ENCODE measurements around the gene BBS9. TPM values are rescaled to one million over a fixed set of nuclear protein-coding genes. Genes with fewer than 3 reads are reported as not detected.
A peak's percentile ranks its signal among the peaks of the same experiment; 100 is the strongest.

BBS9 gene
- total and polyA plus RNA-seq, 9 of the 15 experiments (the other 6 are each of a cell fraction or from before 2014, with no cell fraction given): 0.77 to 3.3 (median 2.4) TPM

DNA sequence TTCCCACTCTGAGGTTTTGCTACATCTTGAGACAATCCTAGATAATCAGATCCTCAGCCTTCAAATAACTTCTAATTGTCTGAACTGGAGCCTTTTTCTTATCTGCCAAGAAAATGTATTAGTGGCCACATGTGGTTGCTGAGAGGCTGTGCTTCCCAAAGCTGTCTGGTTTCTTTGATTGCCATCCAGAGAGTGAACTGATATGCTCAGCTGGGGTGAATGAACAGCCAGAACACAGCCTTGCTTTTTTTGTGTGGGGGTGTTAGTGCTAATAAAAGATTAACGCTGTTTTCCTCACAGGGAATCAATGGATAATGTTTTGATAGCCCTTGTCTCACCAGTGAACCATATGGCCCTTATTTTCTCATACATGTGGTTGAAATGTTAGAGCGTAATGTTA, 66.9 kb downstream of the BBS9 start:
- Histone ChIP-seq H3K4me2 (ENCODE audit: insufficient read depth, low read length) (no peak overlapping the region), H3K9me3 (replicated peaks; ENCODE audit: control insufficient read depth, insufficient read depth, low read depth, low read length) (0 out of 2 replicates have a peak, but pooled peaks cover 3% of the 10 kb centered on the region), H3K36me3 (ENCODE audit: control insufficient read depth, insufficient read depth, low read length) (no peaks in the 10 kb centered on the region), H4K20me1 (replicated peaks; ENCODE audit: control insufficient read depth, insufficient read depth, low read length) (no peaks in the 10 kb centered on the region), H3K4me1 (replicated peaks in 1 of 2; ENCODE audit: control insufficient read depth in 2 of 2, insufficient read depth in 2 of 2, low read length in 2 of 2) (no peaks in the 10 kb centered on the region), H3K27ac (ENCODE audit: extremely low read depth, low read depth, low read length) (no peak overlapping the region), H3K27me3 (ENCODE audit: control insufficient read depth in 2 of 2, insufficient read depth in 2 of 2, low read length in 2 of 2) (no peaks in the 10 kb centered on the region), H2AFZ (ENCODE audit: low read depth, low read length) (no peak overlapping the region), H3K9ac (ENCODE audit: insufficient read depth in 1 of 2, low read depth in 2 of 2, low read length in 2 of 2) (no peak overlapping the region), H3K9me1 (ENCODE audit: control insufficient read depth, insufficient read depth, low read length) (no peaks in the 10 kb centered on the region), H3K79me2 (ENCODE audit: control insufficient read depth, insufficient read depth, low read length) (no peaks in the 10 kb centered on the region), H3K4me3 (no peak overlapping the region)
- DNase-seq (ENCODE audit: extremely low read depth in 1 of 4, low spot score in 3 of 4) (no peak), FAIRE-seq (no peak), ATAC-seq (no peak)
- intact Hi-C loops (cut with micrococcal nuclease): no loop called here
- BruUV-seq (replicated peaks): no TSS peak
- in situ Hi-C loops (cut with MboI): no loop called here
- WGBS (ENCODE audit: insufficient coverage, low coverage, missing lambda C conversion rate): 3% methylated on average over 2 of the region's 2 CpGs
- CTCF ChIA-PET (ENCODE audit: low intra/inter-chr PET ratio): no interaction called here
- POLR2A ChIA-PET: no interaction called here
- no peak for TF ChIP-seq ZBTB17 (CRISPR knock-in tag; IDR thresholded peaks at IDR 0.05)
- TF ChIP-seq SREBF1 (IDR thresholded peaks at IDR 0.05; ENCODE audit: borderline replicate concordance, low read depth, low read length): no peak
- no peak for TF ChIP-seq TBP (optimal IDR thresholded peaks at IDR 0.05; ENCODE audit: low read depth, low read length)
- TF ChIP-seq, protein P1, sequence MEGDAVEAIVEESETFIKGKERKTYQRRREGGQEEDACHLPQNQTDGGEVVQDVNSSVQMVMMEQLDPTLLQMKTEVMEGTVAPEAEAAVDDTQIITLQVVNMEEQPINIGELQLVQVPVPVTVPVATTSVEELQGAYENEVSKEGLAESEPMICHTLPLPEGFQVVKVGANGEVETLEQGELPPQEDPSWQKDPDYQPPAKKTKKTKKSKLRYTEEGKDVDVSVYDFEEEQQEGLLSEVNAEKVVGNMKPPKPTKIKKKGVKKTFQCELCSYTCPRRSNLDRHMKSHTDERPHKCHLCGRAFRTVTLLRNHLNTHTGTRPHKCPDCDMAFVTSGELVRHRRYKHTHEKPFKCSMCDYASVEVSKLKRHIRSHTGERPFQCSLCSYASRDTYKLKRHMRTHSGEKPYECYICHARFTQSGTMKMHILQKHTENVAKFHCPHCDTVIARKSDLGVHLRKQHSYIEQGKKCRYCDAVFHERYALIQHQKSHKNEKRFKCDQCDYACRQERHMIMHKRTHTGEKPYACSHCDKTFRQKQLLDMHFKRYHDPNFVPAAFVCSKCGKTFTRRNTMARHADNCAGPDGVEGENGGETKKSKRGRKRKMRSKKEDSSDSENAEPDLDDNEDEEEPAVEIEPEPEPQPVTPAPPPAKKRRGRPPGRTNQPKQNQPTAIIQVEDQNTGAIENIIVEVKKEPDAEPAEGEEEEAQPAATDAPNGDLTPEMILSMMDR (IDR thresholded peaks at IDR 0.05 in 2 of 3, conservative IDR thresholded peaks at IDR 0.05 in 1 of 3; ENCODE audit: insufficient read depth in 2 of 3, low read depth in 1 of 3, low read length in 3 of 3): no peak
- TF ChIP-seq CREBBP (IDR thresholded peaks at IDR 0.05; ENCODE audit: low read depth, low read length): no peak
- TF ChIP-seq TEAD4 (IDR thresholded peaks at IDR 0.05; ENCODE audit: low read length): peak; percentile 66
- TF ChIP-seq TEAD4 (CRISPR knock-in tag; IDR thresholded peaks at IDR 0.05; ENCODE audit: borderline replicate concordance): no peak
- TF ChIP-seq NELFE (IDR thresholded peaks at IDR 0.05; ENCODE audit: insufficient read depth, insufficient read length): no peak
- no peak for TF ChIP-seq NR2C2 (CRISPR knock-in tag; IDR thresholded peaks at IDR 0.05)
- no peak for TF ChIP-seq NR2C2 (tag; IDR thresholded peaks at IDR 0.05)
- TF ChIP-seq TFAM (CRISPR knock-in tag; conservative IDR thresholded peaks at IDR 0.05): no peak
- no peak for TF ChIP-seq CBX5 (IDR thresholded peaks at IDR 0.05; ENCODE audit: borderline replicate concordance, low read depth)
- TF ChIP-seq ZNF316 (IDR thresholded peaks at IDR 0.05): no peak
- TF ChIP-seq, protein P2, sequence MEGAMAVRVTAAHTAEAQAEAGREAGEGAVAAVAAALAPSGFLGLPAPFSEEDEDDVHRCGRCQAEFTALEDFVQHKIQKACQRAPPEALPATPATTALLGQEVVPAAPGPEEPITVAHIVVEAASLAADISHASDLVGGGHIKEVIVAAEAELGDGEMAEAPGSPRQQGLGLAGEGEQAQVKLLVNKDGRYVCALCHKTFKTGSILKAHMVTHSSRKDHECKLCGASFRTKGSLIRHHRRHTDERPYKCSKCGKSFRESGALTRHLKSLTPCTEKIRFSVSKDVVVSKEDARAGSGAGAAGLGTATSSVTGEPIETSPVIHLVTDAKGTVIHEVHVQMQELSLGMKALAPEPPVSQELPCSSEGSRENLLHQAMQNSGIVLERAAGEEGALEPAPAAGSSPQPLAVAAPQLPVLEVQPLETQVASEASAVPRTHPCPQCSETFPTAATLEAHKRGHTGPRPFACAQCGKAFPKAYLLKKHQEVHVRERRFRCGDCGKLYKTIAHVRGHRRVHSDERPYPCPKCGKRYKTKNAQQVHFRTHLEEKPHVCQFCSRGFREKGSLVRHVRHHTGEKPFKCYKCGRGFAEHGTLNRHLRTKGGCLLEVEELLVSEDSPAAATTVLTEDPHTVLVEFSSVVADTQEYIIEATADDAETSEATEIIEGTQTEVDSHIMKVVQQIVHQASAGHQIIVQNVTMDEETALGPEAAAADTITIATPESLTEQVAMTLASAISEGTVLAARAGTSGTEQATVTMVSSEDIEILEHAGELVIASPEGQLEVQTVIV (CRISPR knock-in tag; IDR thresholded peaks at IDR 0.05; ENCODE audit: borderline replicate concordance): no peak
- TF ChIP-seq PTBP1 (IDR thresholded peaks at IDR 0.05; ENCODE audit: low read depth, low read length): no peak
- no peak for TF ChIP-seq ZZZ3 (IDR thresholded peaks at IDR 0.05)
- TF ChIP-seq HMG20A (CRISPR knock-in tag; conservative IDR thresholded peaks at IDR 0.05): no peak
- 0 out of 4 replicates have a peak, but pooled peaks of 1 of the 2 experiments have one; percentile 18 for TF ChIP-seq RCOR1 (IDR thresholded peaks at IDR 0.05; ENCODE audit: borderline replicate concordance in 1 of 2, low read depth in 2 of 2, low read length in 2 of 2)
- TF ChIP-seq, protein P3, sequence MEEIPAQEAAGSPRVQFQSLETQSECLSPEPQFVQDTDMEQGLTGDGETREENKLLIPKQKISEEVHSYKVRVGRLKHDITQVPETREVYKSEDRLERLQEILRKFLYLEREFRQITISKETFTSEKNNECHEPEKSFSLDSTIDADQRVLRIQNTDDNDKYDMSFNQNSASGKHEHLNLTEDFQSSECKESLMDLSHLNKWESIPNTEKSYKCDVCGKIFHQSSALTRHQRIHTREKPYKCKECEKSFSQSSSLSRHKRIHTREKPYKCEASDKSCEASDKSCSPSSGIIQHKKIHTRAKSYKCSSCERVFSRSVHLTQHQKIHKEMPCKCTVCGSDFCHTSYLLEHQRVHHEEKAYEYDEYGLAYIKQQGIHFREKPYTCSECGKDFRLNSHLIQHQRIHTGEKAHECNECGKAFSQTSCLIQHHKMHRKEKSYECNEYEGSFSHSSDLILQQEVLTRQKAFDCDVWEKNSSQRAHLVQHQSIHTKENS (CRISPR knock-in tag; IDR thresholded peaks at IDR 0.05): no peak
- TF ChIP-seq ZNF780A (CRISPR knock-in tag; IDR thresholded peaks at IDR 0.05): no peak
- no peak for TF ChIP-seq OTX1 (CRISPR knock-in tag; IDR thresholded peaks at IDR 0.05)

Data from K562 (cell line).